Large intestine (tissue), 3 donors: Measurements from ENCODE around the gene DHRS4. TPM values are rescaled to one million over a fixed set of nuclear protein-coding genes. Genes with fewer than 3 reads are reported as not detected.
"Not testable (repeated sequence)": the region's sequence is repeated elsewhere in the genome, so short reads cannot be mapped to it uniquely, and the experiment has no call there.

Experiments used
- DNase-seq, 2 donors: peaks; one replicate each; pipeline versions ENCODE4 v3.0.0 to v3.0.0-alpha.2; 2013
- H3K27ac ChIP-seq: one replicate; pipeline ENCODE4 v1.5.1; 2013; ENCODE audit warnings: low read length
- H3K27me3 ChIP-seq: 2 replicates; pipeline ENCODE4 v1.6.1; 2013; ENCODE audit warnings: low read length; ENCODE audit not compliant: control insufficient read depth, insufficient read depth
- H3K36me3 ChIP-seq: 2 replicates; pipeline ENCODE4 v1.6.1; 2013; ENCODE audit warnings: low read length; ENCODE audit not compliant: control insufficient read depth, insufficient read depth
- H3K4me1 ChIP-seq: one replicate; pipeline ENCODE4 v1.6.1; 2013; ENCODE audit warnings: low read length; ENCODE audit not compliant: control insufficient read depth, insufficient read depth
- H3K4me3 ChIP-seq: one replicate; pipeline ENCODE4 v1.5.1; 2013; ENCODE audit warnings: low read length
- H3K9me3 ChIP-seq: one replicate; pipeline ENCODE4 v1.6.1; 2013; ENCODE audit warnings: mild to moderate bottlenecking, low read depth, low read length, moderate library complexity; ENCODE audit not compliant: control insufficient read depth
- WGBS: methylation state at CpG from one replicate; pipeline ENCODE4 v1.1.5; 2013; ENCODE audit warnings: low lambda C conversion rate; ENCODE audit not compliant: insufficient coverage; 5-methylcytosine and 5-hydroxymethylcytosine counted together
- polyA plus RNA-seq: library from polyadenylated mRNA; unstranded; fragments of 120-200 nt; gene quantifications from one replicate; pipeline ENCODE4 v1.2.1, GENCODE V29; 2013

The DHRS4 gene
- polyA plus RNA-seq, 1 donor, result 48.7 TPM

GRCh38 chr14:23996825-23997224 lies 43.3 kb downstream of the DHRS4 start:
- not testable (repeated sequence) for H3K4me3 ChIP-seq, DNase-seq, H3K27me3 ChIP-seq, H3K4me1 ChIP-seq, H3K36me3 ChIP-seq, H3K27ac ChIP-seq, H3K9me3 ChIP-seq
- no CpG with 5 or more reads among the region's 2 CpGs for WGBS

DNA sequence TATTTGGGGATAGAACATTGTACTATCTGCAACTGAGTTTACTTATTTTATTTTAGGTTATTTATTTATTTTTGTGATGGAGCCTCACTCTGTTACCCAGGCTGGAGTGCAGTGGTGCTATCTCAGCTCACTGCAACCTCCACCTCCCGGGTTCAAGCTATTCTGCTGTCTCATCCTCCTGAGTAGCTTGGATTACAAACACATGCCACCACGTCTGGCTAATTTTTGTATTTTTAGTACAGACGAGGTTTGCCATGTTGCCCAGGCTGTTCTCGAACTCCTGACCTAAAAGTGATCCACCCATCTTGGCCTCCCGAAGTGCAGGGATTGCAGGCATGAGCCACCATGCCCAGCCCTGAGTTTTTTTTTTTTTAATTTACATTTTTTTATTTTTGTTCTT lies 46.1 kb downstream of the DHRS4 start:
- not testable (repeated sequence) for DNase-seq, H3K27ac ChIP-seq, H3K9me3 ChIP-seq, H3K36me3 ChIP-seq, H3K4me3 ChIP-seq, H3K4me1 ChIP-seq, H3K27me3 ChIP-seq
- WGBS, result no CpG with 5 or more reads among the region's 5 CpGs

DNA sequence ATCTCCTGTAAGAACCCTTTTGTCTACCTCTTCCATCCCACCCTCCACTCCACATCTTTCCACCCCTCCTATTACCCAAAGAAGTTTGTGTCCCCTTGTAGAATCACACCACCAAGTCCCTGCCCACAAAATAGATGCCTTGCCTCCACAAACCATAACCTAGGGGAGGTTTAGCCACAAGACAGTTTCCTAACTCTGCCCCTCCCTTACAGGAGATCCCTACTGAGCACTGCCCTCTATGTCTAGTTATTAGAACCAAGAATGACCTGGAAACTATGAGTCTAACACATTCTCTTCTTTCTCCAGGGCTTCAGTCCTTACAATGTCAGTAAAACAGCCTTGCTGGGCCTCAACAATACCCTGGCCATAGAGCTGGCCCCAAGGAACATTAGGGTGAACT lies 47.5 kb downstream of the DHRS4 start:
- H3K4me1 ChIP-seq, H3K27me3 ChIP-seq, H3K27ac ChIP-seq, H3K9me3 ChIP-seq, DNase-seq, H3K36me3 ChIP-seq, H3K4me3 ChIP-seq: not testable (repeated sequence)

DNA sequence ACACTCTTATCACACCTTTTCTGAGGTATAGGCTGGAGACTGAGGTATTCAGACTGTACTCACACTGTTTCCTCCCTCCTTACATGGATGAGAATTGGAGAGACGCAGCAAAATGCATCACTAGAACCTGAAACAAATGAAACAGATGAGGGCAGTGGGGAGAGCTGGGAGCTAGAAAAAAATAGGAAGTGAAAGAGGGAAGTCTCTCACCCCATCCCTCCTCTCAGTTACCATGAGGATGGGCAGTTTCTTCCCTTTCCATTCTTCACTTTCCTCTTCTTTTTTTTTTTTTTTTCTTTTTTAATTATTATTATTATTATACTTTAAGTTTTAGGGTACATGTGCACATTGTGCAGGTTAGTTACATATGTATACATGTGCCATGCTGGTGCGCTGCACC lies 48.1 kb downstream of the DHRS4 start:
- H3K9me3 ChIP-seq, H3K27ac ChIP-seq, H3K36me3 ChIP-seq, H3K4me1 ChIP-seq, DNase-seq, H3K27me3 ChIP-seq, H3K4me3 ChIP-seq: not testable (repeated sequence)
- WGBS, result no CpG with 5 or more reads among the region's 2 CpGs

- H3K27ac ChIP-seq, H3K36me3 ChIP-seq, H3K4me1 ChIP-seq, H3K9me3 ChIP-seq, H3K27me3 ChIP-seq, DNase-seq: not testable (repeated sequence)
- no CpG with 5 or more reads among the region's 15 CpGs for WGBS
- H3K4me3 ChIP-seq, result peak overlapping the region; percentile 32
These were observed 52.9 kb downstream of the DHRS4 start for GRCh38 chr14:24006471-24006816.

DNA sequence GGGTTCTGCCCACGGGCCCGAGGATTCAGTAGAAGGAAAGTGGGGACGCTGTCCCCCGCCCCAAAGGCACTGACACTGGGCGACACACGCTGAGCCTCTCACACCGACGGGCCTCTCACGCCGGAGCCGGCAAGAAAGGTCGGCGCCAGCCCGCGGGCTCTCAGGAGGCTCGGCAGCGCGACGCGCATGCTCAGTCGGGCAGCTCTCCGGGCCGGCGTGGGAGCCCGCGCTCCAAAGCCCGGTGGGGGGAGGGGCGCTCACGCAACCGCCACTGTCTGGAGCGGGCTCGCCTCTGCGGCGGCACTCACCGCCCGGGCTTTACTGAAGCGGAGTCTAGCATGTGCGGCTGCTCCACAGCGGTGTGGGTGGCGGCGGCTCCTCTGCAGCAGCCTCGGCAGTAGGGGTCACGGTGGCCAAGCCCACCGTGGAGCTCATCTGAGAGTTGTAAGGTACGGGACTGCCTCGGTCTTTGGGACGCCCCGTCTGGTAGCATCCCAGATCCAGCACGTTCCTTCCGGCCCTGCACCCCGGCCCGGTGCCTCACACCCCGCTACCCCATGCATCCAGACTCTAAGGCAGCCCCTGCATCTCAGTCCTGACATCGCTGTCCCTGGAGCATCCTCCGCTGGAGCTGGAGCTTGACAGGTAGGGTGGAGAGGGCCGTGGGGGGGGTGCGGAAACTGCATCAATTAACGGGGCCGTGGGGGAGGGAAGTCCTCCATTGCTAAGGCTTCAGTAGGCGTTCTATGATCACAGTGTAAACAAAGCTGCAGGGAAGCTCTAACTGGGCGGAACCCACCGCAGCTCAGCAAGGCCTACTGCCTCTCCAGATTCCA lies 53.5 kb downstream of the DHRS4 start:
- DNase-seq, result peak in 1 of 2 donors; percentile 44
- H3K9me3 ChIP-seq, H3K4me1 ChIP-seq, H3K36me3 ChIP-seq, H3K27ac ChIP-seq, H3K27me3 ChIP-seq: not testable (repeated sequence)
- WGBS, result no CpG with 5 or more reads among the region's 62 CpGs
- peak overlapping the region; percentile 35 for H3K4me3 ChIP-seq

GRCh38 chr14:24011051-24011450 lies 57.5 kb downstream of the DHRS4 start:
- H3K9me3 ChIP-seq, result no peaks in the 10 kb centered on the region
- H3K27ac ChIP-seq, result no peak overlapping the region
- no peak for DNase-seq
- WGBS, result 84% methylated on average over 2 of the region's 2 CpGs
- peaks cover 5% of the 10 kb centered on the region for H3K4me1 ChIP-seq
- H3K36me3 ChIP-seq, result no peaks in the 10 kb centered on the region
- H3K4me3 ChIP-seq, result no peak overlapping the region
- H3K27me3 ChIP-seq, result no peaks in the 10 kb centered on the region

DNA sequence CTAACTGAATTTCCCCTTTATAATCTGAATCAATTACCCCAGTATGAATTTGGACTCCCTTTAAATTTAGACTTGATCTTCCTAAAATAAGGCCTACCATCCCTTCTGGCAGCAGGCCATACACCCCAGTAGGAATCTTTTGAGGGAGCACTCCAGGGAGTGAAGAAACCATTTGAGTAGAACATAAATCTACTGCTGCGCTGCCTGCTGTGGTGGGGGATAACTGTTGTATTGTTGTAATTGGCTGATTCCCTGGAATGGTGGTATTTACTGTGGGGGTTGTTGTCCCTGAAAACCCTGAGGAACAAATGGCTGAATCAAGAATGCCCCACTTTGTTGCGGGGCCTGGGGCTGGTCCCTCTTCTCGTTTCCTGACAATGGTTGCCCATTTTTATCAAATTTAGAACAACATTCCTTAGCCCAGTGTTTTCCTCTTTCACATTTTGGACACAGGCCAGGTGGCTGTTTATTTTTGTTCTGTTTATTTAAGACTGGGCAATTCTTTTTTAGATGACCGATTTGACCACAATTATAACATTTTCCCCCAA lies 59.2 kb downstream of the DHRS4 start:
- not testable (repeated sequence) for H3K27me3 ChIP-seq, DNase-seq, H3K27ac ChIP-seq, H3K4me1 ChIP-seq, H3K36me3 ChIP-seq, H3K9me3 ChIP-seq, H3K4me3 ChIP-seq
- 38% methylated on average over 2 of the region's 4 CpGs for WGBS

- Histone ChIP-seq H3K9me3 (no peaks in the 10 kb centered on the region), H3K4me1 (peaks cover 5% of the 10 kb centered on the region), H3K27me3 (no peaks in the 10 kb centered on the region), H3K36me3 (no peaks in the 10 kb centered on the region), H3K27ac (no peak overlapping the region), H3K4me3 (no peak overlapping the region)
- WGBS, result 70% methylated on average over 2 of the region's 12 CpGs
- peak; percentile 59 to 76 for DNase-seq
These were observed 60.3 kb downstream of the DHRS4 start for GRCh38 chr14:24013654-24014514.

GRCh38 chr14:24015745-24016144 lies 62.2 kb downstream of the DHRS4 start:
- not testable (repeated sequence) for DNase-seq, H3K27me3 ChIP-seq, H3K9me3 ChIP-seq, H3K36me3 ChIP-seq, H3K4me3 ChIP-seq, H3K4me1 ChIP-seq, H3K27ac ChIP-seq
- no CpG with 5 or more reads among the region's 6 CpGs for WGBS
